Anterior cingulate cortex (tissue), 58 donors: Measurements from ENCODE around the gene MAT1A.
"Not testable (repeated sequence)": the region's sequence is repeated elsewhere in the genome, so short reads cannot be mapped to it uniquely, and the experiment has no call there.

Source experiments
- DNase-seq, 58 donors: peaks; one replicate each; lab custom pipeline; 2025; lab: John Stamatoyannopoulos, UW

Gene MAT1A

DNA sequence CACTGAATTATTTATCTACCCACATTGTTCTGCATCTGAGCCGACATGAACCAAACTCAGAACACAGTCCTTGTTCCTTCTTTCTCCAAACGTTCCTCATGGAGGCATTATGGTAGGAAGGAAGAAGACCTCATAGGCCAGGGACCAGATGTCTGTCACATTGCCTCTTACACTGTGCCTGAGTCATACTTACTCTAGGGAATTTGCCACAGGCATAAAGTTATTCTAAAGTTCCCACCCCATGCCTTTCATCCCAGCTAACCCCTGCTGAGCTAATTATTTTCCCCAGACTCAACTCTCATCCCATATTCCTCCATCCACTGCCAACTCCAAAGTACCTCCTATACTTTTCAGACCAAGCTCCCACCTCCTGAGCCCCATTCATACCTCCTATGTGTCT lies 21.2 kb downstream of the MAT1A start:
- no peak for DNase-seq

- no peak for DNase-seq
Measured at GRCh38 chr10:80266513-80266863, 23.0 kb downstream of the MAT1A start.

GRCh38 chr10:80265740-80266512 lies 23.5 kb downstream of the MAT1A start:
- peak in 1 of 58 donors; percentile 13 for DNase-seq

GRCh38 chr10:80264081-80265056 lies 25.1 kb downstream of the MAT1A start:
- DNase-seq: no peak

DNA sequence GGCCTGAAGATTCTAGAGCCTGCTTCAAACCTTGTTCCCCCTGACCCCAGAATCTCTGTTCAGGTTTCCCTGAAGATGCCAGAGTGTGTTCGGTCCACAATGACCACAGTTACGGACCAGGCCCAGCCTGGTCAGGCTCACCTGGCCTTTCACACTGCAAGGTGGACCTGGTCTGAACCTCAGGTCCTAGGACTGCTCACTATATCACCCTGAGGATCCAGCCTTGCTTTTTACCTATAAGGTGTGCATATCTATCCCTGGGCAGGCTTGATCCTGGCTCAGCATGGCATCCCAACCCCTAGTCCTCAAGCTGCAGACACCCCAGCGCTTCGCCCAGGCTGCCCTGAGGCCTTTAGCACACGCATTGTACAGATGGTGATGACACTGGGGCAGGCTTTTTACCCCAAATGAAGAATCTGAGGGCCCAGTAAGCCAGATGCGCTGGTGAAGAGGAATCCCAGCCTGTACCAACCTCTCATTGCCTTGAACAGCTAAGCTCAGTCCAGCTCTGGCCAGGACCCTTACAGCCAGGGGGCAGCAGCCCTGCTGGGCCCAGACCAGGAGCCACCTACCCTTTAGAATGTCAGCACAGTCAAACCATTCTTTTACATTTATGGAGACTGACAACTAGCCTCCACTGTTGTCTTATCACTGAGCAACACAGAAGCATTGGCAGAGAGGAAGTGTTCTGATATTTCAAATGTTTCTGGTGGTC lies 28.0 kb downstream of the MAT1A start:
- DNase-seq: no peak

DNA sequence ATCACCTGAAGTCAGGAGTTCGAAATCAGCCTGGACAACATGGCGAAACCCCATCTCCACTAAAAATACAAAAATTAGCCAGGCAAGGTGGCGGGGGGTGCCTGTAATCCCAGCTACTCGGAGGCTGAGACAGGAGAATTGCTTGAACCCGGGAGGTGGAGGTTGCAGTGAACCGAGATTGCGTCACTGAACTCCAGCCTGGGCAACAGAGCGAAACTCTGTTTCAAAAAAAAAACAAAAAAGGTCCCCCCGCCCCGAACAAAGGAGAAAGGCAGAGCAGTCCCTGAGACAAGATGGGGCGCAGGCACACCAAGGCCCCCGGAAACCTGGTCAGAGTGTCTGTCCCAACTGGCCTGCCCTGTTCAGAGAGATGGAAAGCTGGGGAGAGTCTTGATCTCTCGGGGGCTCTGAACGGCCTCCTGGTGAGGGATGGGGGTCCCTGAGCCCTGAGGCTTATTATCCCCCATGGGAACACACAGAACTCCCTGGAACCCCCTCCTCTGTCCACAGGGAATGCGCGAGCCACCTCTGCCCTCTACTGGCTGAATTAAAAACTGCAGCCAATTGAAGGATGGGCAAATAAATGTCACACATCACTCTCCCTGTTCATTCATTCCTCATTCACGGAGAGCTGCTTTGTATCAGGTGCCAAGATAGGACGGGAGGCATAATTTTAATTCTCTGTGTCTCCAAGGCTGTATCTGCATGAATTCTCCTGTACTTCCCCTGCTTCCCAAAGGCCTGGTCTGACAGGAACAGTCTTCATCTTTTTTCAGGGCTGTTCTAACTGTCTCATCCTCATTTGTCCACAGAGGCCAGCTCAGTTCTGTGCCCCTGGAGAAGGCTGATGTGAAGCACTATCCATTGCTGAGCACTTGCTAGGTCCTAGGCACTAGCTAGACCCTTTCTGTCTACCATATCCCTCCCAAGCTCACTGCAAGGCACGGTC lies 28.9 kb downstream of the MAT1A start:
- DNase-seq: peak in 5 of 58 donors; percentile 3 to 14 (median 8)

- no peak for DNase-seq
Measured at GRCh38 chr10:80259405-80259871, 30.0 kb downstream of the MAT1A start.

GRCh38 chr10:80256798-80257197 lies 32.7 kb downstream of the MAT1A start:
- not testable (repeated sequence) for DNase-seq

- DNase-seq: not testable (repeated sequence)
Measured at GRCh38 chr10:80254726-80255125, 34.7 kb downstream of the MAT1A start.

DNA sequence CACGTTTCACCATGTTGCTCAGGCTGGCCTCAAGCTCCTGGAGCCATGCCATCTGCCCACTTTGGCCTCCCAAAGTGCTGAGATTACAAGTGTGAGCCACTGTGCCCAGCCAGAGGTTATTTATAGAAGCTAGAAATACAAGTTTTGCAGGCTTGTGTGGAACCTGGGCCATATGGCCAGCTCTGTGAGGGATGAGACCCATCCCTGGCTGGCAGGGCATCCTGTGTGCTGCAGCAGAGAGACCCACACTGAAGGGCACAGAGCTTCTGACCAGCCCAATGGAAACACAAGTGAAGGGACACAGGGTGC lies 35.5 kb downstream of the MAT1A start:
- DNase-seq: not testable (repeated sequence)

DNA sequence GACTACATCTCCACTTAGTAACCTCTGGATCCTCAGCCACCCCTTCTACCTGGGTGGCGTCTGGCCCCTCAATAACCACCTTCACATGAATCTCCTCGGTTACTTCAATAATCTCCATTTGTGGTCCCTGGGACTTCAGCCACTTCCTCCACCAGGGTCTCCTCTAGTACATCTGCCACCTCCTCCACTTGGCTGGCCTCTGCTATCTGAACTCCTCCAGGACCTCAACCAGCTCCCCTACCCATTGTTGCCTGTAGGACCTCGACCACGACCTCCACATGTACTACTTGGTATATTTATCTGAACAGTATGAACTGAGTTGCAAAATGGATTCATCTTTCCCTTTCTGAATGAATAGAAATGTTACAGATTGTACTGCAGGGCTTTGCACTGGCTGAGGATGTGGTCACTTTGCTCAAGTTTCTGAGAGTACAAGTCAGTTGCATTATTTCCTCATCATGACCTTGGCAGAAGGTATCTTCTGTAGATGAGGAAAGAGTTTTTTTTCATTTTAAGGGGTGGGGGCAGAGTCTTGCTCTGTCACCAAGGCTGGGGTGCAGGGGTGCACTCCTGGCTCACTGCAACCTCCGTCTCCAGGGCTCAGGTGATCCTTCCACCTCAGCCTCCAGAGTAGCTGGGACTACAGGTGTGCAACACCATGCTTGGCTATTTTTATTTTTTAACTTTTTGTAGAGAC lies 36.0 kb downstream of the MAT1A start:
- DNase-seq: no peak

DNA sequence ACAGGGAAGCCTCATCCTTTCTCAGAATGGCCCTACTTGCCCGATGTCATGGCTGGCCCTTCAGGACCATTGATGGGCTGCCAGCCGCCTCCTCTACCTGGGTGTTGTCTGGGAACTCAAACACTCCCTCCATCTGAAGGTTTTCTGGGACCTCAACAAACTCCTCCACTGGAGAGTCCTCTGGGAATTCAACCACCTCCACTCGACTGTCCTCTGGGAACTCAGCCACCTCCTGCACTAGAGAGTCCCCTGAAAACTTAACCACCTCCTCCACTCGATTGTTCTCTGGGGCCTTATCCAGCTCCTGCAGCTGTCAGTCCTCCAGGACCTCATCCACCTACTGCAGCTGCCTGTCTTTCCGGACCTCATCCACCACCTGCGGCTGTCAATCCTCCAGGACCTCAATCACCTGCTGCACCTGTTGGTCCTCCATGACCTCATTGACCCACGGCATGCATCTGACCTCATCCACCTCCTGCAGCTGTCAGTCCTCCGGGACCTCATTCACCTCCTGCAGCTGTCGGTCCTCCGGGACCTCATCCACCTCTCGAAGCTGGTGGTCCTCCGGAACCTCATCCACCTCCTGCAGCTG lies 37.1 kb downstream of the MAT1A start:
- no peak for DNase-seq

- not testable (repeated sequence) for DNase-seq
Measured at GRCh38 chr10:80251703-80252280, 37.7 kb downstream of the MAT1A start.

GRCh38 chr10:80250399-80250798 lies 39.1 kb downstream of the MAT1A start:
- not testable (repeated sequence) for DNase-seq

GRCh38 chr10:80249906-80250305 lies 39.6 kb downstream of the MAT1A start:
- DNase-seq: not testable (repeated sequence)

DNA sequence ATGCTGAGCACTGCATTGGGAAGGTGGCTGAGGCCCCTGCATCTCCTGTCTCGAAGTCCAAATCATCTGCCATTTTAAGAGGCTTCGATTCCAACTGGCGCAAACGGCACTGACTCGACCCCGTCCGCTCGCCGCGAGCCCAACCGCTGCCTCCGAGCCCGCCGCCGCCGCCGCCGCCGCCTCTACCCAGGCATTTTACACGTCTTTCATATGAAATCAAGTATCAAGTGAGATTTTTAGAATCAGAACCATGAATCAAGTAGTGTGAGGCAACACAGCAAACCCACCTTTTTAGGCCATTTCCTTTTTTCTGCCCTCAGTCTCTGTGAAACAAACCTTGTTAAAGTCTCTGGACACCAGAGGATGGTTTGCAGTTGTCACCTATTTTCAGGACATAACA lies 41.8 kb downstream of the MAT1A start:
- DNase-seq: not testable (repeated sequence)

- DNase-seq: not testable (repeated sequence)
Measured at GRCh38 chr10:80244371-80244770, 45.1 kb downstream of the MAT1A start.

DNA sequence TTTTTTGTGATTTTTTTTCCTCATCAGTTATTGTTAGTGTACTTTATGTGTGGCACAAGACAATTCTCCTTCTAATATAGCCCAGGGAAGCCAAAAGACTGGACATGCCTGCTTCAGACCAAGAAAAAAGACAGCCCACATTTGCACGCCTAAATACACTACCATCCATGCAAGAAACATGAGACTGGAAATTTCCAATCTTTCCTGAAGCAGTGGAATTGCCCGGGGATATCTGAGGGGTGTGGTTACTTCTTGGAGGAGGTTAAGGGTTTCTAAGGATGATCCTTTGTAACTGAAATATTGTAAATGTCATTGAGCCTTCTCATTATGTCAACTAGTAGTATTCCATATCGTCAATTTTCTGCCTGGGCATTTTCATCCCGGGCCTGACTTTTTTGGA lies 47.1 kb downstream of the MAT1A start:
- DNase-seq: not testable (repeated sequence)
